ENCODE results near the gene XPO6. TPM values are rescaled to one million over a fixed set of nuclear protein-coding genes. Genes with fewer than 3 reads are reported as not detected.

XPO6 gene
- total RNA-seq, 1 experiment from 2014 or later: 162 TPM

- Histone ChIP-seq H3K27ac (ENCODE audit: low read depth, low read length) (no peak overlapping the region), H3K27me3 (ENCODE audit: insufficient read depth, low read length) (no peaks in the 10 kb centered on the region), H2AFZ (ENCODE audit: low read depth, low read length, poor library complexity, severe bottlenecking) (no peak overlapping the region), H3K36me3 (ENCODE audit: control insufficient read depth in 1 of 2, insufficient read depth in 2 of 2, low read length in 2 of 2) (peaks cover 59 to 81% of the 10 kb centered on the region in 2 experiments), H3K79me2 (ENCODE audit: insufficient read depth, low read length) (peaks cover 49% of the 10 kb centered on the region), H3K4me1 (ENCODE audit: control insufficient read depth in 1 of 2, insufficient read depth in 2 of 2, low read length in 2 of 2) (no peaks in the 10 kb centered on the region), H3K4me3 (replicated peaks in 1 of 2; ENCODE audit: low read depth in 1 of 2, low read length in 2 of 2) (no peak overlapping the region), H3K4me2 (ENCODE audit: low read length) (no peak overlapping the region), H4K20me1 (ENCODE audit: insufficient read depth) (no peaks in the 10 kb centered on the region), H3K9me2 (ENCODE audit: insufficient read depth) (no peaks in the 10 kb centered on the region), H3K9me3 (ENCODE audit: control insufficient read depth in 1 of 2, insufficient read depth in 1 of 2, low read depth in 1 of 2, low read length in 2 of 2) (no peaks in the 10 kb centered on the region), H3K9ac (ENCODE audit: low read length) (no peak overlapping the region)
- no peak for TF ChIP-seq POLR2A (IDR thresholded peaks at IDR 0.05; ENCODE audit: borderline replicate concordance, extremely low read depth, insufficient read depth, insufficient read length)
- no peak for TF ChIP-seq EZH2phosphoT487 (IDR thresholded peaks at IDR 0.05; ENCODE audit: borderline replicate concordance)
- no peak for TF ChIP-seq JUND (IDR thresholded peaks at IDR 0.05)
- POLR2A ChIA-PET: no interaction called here
- RAD21 ChIA-PET (ENCODE audit: low non-redundant PET in 1 of 2, low total read pairs in 2 of 2, uncharacterized antibody in 2 of 2, unreplicated experiment in 2 of 2): no interaction called here
- no peak for DNase-seq (ENCODE audit: low read depth, low spot score)
- ATAC-seq: no peak
- intact Hi-C loops (cut with micrococcal nuclease): no loop called here
- no TSS peak for BruUV-seq (replicated peaks)
- CTCF ChIA-PET: no interaction called here
Observed at GRCh38 chr16:28110479-28110878, 101.3 kb downstream of the XPO6 start.

- H3K36me3 ChIP-seq (ENCODE audit: control insufficient read depth in 1 of 2, insufficient read depth in 2 of 2, low read length in 2 of 2): peaks cover 61 to 81% of the 10 kb centered on the region in 2 experiments
- ChIA-PET CTCF (no interaction called here), POLR2A (no interaction called here), RAD21 (ENCODE audit: low non-redundant PET in 1 of 2, low total read pairs in 2 of 2, uncharacterized antibody in 2 of 2, unreplicated experiment in 2 of 2) (no interaction called here)
- H3K9ac ChIP-seq (ENCODE audit: low read length): no peak overlapping the region
- no peak overlapping the region for H3K27ac ChIP-seq (ENCODE audit: low read depth, low read length)
- intact Hi-C loops (cut with micrococcal nuclease): no loop called here
- no peaks in the 10 kb centered on the region for H3K4me1 ChIP-seq (ENCODE audit: control insufficient read depth in 1 of 2, insufficient read depth in 2 of 2, low read length in 2 of 2)
- H4K20me1 ChIP-seq (ENCODE audit: insufficient read depth): no peaks in the 10 kb centered on the region
- peaks cover 49% of the 10 kb centered on the region for H3K79me2 ChIP-seq (ENCODE audit: insufficient read depth, low read length)
- ATAC-seq: no peak
- BruUV-seq (replicated peaks): no TSS peak
- no peaks in the 10 kb centered on the region for H3K9me3 ChIP-seq (ENCODE audit: control insufficient read depth in 1 of 2, insufficient read depth in 1 of 2, low read depth in 1 of 2, low read length in 2 of 2)
- no peak overlapping the region for H2AFZ ChIP-seq (ENCODE audit: low read depth, low read length, poor library complexity, severe bottlenecking)
- no peaks in the 10 kb centered on the region for H3K9me2 ChIP-seq (ENCODE audit: insufficient read depth)
- TF ChIP-seq FOSL1 (IDR thresholded peaks at IDR 0.05; ENCODE audit: low read depth): no peak
- no peak for TF ChIP-seq SIN3A (IDR thresholded peaks at IDR 0.05; ENCODE audit: low read depth)
- no peak for TF ChIP-seq POLR2AphosphoS5 (IDR thresholded peaks at IDR 0.05; ENCODE audit: low read depth, low read length)
- no peak for TF ChIP-seq CEBPB (IDR thresholded peaks at IDR 0.05; ENCODE audit: low read depth)
- TF ChIP-seq MAX (IDR thresholded peaks at IDR 0.05): no peak
- no peak for TF ChIP-seq CTCF (IDR thresholded peaks at IDR 0.05 in 2 of 3, conservative IDR thresholded peaks at IDR 0.05 in 1 of 3; ENCODE audit: borderline replicate concordance in 1 of 3, insufficient read depth in 1 of 3, low read depth in 2 of 3, low read length in 2 of 3)
- TF ChIP-seq ELF1 (IDR thresholded peaks at IDR 0.05; ENCODE audit: borderline replicate concordance, low read depth): no peak
- no peak for TF ChIP-seq REST (IDR thresholded peaks at IDR 0.05; ENCODE audit: low read depth)
- no peak for DNase-seq (ENCODE audit: low read depth, low spot score)
- no peak overlapping the region for H3K4me2 ChIP-seq (ENCODE audit: low read length)
- no peak overlapping the region for H3K4me3 ChIP-seq (replicated peaks in 1 of 2; ENCODE audit: low read depth in 1 of 2, low read length in 2 of 2)
- H3K27me3 ChIP-seq (ENCODE audit: insufficient read depth, low read length): no peaks in the 10 kb centered on the region
Observed at GRCh38 chr16:28110074-28110473, 101.7 kb downstream of the XPO6 start.

Measured in HCT116 (cell line).